Neural progenitor cell (in vitro differentiated cells): ENCODE results near the gene PLXNA4.

Experiments
- CTCF ChIP-seq: fragments of 200-600 bp; sonication (generic); IDR thresholded peaks from 2 replicates; pipeline ENCODE4 v1.5.1; 2017; ENCODE audit warnings: antibody characterized with exemption, mild to moderate bottlenecking
- EZH2 ChIP-seq: fragments of 200-600 bp; sonication (generic); IDR thresholded peaks from 2 replicates; pipeline ENCODE4 v1.6.1; 2017; ENCODE audit warnings: antibody characterized with exemption, mild to moderate bottlenecking, moderate library complexity

GRCh38 chr7:132614428-132615318, 38.4 kb upstream of the PLXNA4 start:
- TF ChIP-seq CTCF (peak; percentile 48), EZH2 (no peak)
